Activated CD4-positive, alpha-beta T cell treated with anti-CD3 and anti-CD28 coated beads for 36 hours (primary cell): ENCODE measurements around the gene NXPE3. TPM values are rescaled to one million over a fixed set of nuclear protein-coding genes. Genes with fewer than 3 reads are reported as not detected.
A peak's percentile ranks its signal among the peaks of the same experiment; 100 is the strongest.

Source experiments
- ATAC-seq: fragments of 200-7000 bp; cut with Tn5 transposase; one replicate; pipeline ENCODE4 v1.10.0; 2021; ENCODE audit warnings: mild to moderate bottlenecking, moderate library complexity
- CTCF ChIA-PET: fragments of 350-600 bp; sonication (Branson Sonifier 250); formaldehyde crosslinking; loops from one replicate; lab custom pipeline; 2021; ENCODE audit warnings: antibody characterized with exemption; lab: Charles Lee
- POLR2A ChIA-PET: fragments of 350-600 bp; sonication (Branson Sonifier 250); formaldehyde crosslinking; loops from one replicate; lab custom pipeline; 2021; ENCODE audit warnings: antibody characterized with exemption, inconsistent platforms; lab: Charles Lee
- DNase-seq: peaks from one replicate; pipeline ENCODE4 v3.0.0-alpha.2; 2020
- H3K27ac Mint-ChIP-seq: one replicate; pipeline ENCODE4 v1.8.0; 2021; ENCODE audit warnings: mixed read lengths
- H3K27me3 Mint-ChIP-seq: one replicate; pipeline ENCODE4 v1.8.0; 2021; ENCODE audit warnings: mixed read lengths
- H3K36me3 Mint-ChIP-seq: one replicate; pipeline ENCODE4 v1.8.0; 2021; ENCODE audit warnings: low read depth, mixed read lengths
- H3K4me1 Mint-ChIP-seq: one replicate; pipeline ENCODE4 v1.8.0; 2021; ENCODE audit warnings: mixed read lengths
- H3K4me3 Mint-ChIP-seq: one replicate; pipeline ENCODE4 v1.8.0; 2021; ENCODE audit warnings: mild to moderate bottlenecking, moderate library complexity, mixed read lengths
- H3K9me3 Mint-ChIP-seq: one replicate; pipeline ENCODE4 v1.8.0; 2021; ENCODE audit warnings: low read depth, mixed read lengths
- intact Hi-C, 2 experiments: fragments of 100-400 bp; cut with DNase I in 1 of 2; cut with micrococcal nuclease in 1 of 2; formaldehyde crosslinking; loops; one replicate each; pipeline versions ENCODE4 v1.14.2 to v1.15.1; 2022 to 2024; cut with DNase I, micrococcal nuclease
- total RNA-seq, 2 experiments: library from RNA; stranded (reverse); gene quantifications; one replicate each; pipeline ENCODE4 v1.2.3, GENCODE V29; 2021

The NXPE3 gene
- total RNA-seq, 2 experiments from 2014 or later, result 12.8 to 18.5 TPM

- peaks cover 13% of the 10 kb centered on the region for H3K36me3 Mint-ChIP-seq
- POLR2A ChIA-PET, result no interaction called here
- intact Hi-C loops, result no loop called here
Observed at GRCh38 chr3:101842245-101842934, 63.4 kb downstream of the NXPE3 start.

DNA sequence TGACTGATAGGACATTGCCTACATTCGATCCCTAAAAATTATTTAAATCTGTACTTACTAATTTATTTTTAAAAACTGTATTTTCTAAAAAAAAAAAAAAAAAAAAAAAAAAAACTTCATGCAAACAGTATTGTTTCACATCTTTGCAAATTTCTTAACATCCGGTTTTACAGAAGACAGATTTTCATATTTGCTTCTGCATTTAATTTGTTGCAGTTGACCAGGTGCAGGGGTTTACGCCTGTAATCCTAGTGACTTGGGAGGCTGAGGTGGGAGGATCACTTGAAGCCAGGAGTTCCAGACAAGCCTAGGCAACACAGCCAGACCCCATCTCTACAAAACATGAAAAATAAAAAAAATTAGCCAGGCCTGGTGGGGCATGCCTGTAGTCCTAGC is 63.9 kb downstream of the NXPE3 start:
- peaks cover 7% of the 10 kb centered on the region for H3K9me3 Mint-ChIP-seq
- no peak overlapping the region for H3K4me3 Mint-ChIP-seq
- peaks cover 7% of the 10 kb centered on the region for H3K4me1 Mint-ChIP-seq
- ATAC-seq (no peak), DNase-seq (no peak)
- no peak overlapping the region for H3K27ac Mint-ChIP-seq
- intact Hi-C loops, result no loop called here
- no peaks in the 10 kb centered on the region for H3K27me3 Mint-ChIP-seq
- POLR2A ChIA-PET, result no interaction called here
- H3K36me3 Mint-ChIP-seq, result peaks cover 14% of the 10 kb centered on the region
- CTCF ChIA-PET, result interaction anchor here (1.1 kb wide), 1 partner anchor 35 kb away, joined by 3 read pairs; no protein-coding TSS in a partner anchor

More at GRCh38 chr3:101842245-101842934, 63.4 kb downstream of the NXPE3 start:
- CTCF ChIA-PET, result no interaction called here
- Mint-ChIP-seq H3K4me1 (peaks cover 6% of the 10 kb centered on the region), H3K27me3 (no peaks in the 10 kb centered on the region), H3K27ac (no peak overlapping the region), H3K9me3 (peaks cover 7% of the 10 kb centered on the region), H3K4me3 (no peak overlapping the region)
- DNase-seq, result no peak
- ATAC-seq, result no peak

DNA sequence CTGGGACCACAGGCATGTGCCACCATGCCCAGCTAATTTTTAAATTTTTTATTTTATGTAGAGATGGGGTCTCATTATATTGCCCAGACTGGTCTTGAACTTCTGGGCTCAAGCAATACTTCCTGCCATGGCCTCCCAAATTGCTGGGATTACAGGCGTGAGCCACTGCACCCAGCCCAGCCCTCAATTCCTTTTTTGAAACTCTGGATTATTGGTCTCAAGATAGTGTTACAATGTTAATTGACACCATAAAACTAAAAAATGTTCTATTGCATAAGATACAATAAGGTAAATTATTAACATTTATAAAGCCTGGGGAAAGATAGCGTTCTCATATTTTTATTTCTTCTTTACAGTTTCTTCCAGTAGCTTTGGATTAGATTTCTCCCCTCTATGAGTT is 66.4 kb downstream of the NXPE3 start:
- no peak overlapping the region for H3K27ac Mint-ChIP-seq
- ATAC-seq, result no peak
- H3K36me3 Mint-ChIP-seq, result peaks cover 19% of the 10 kb centered on the region
- intact Hi-C loops, result loop anchor here in 1 of 2 experiments (5.0 kb wide), 1 partner anchor 273 kb away; the partner anchor contains the start of gene PCNP
- H3K4me1 Mint-ChIP-seq, result peaks cover 12% of the 10 kb centered on the region
- peaks cover 7% of the 10 kb centered on the region for H3K9me3 Mint-ChIP-seq
- no peak overlapping the region for H3K4me3 Mint-ChIP-seq
- ChIA-PET POLR2A (no interaction called here), CTCF (interaction anchor here (0.9 to 2.0 kb wide), 2 partner anchors 16 to 384 kb away, joined by 3 to 6 read pairs; no protein-coding TSS in a partner anchor)
- H3K27me3 Mint-ChIP-seq, result no peaks in the 10 kb centered on the region
- DNase-seq, result no peak

- DNase-seq (no peak), ATAC-seq (no peak)
- Mint-ChIP-seq H3K27me3 (no peaks in the 10 kb centered on the region), H3K9me3 (peaks cover 7% of the 10 kb centered on the region), H3K27ac (no peak overlapping the region), H3K4me1 (peaks cover 21% of the 10 kb centered on the region), H3K36me3 (peaks cover 31% of the 10 kb centered on the region), H3K4me3 (no peak overlapping the region)
- ChIA-PET CTCF (interaction anchor here (2.0 kb wide), 1 partner anchor 17 kb away, joined by 6 read pairs; no protein-coding TSS in a partner anchor), POLR2A (no interaction called here)
- intact Hi-C loops, result loop anchor here in 1 of 2 experiments (5.0 kb wide), 1 partner anchor 274 kb away; the partner anchor contains the start of gene PCNP
Observed at GRCh38 chr3:101846709-101847108, 67.7 kb downstream of the NXPE3 start.

GRCh38 chr3:101847328-101847727 is 68.3 kb downstream of the NXPE3 start:
- ATAC-seq (no peak), DNase-seq (no peak)
- Mint-ChIP-seq H3K27me3 (no peaks in the 10 kb centered on the region), H3K4me1 (peaks cover 27% of the 10 kb centered on the region), H3K4me3 (no peak overlapping the region), H3K27ac (no peak overlapping the region), H3K9me3 (peaks cover 3% of the 10 kb centered on the region), H3K36me3 (peaks cover 33% of the 10 kb centered on the region)
- ChIA-PET POLR2A (interaction anchor here (0.6 kb wide), 1 partner anchor 102 kb away, joined by 5 read pairs; no protein-coding TSS in a partner anchor), CTCF (interaction anchor here (1.0 kb wide), 1 partner anchor 33 kb away, joined by 3 read pairs; no protein-coding TSS in a partner anchor)
- intact Hi-C loops, result loop anchor here in 1 of 2 experiments (5.0 kb wide), 1 partner anchor 275 kb away; the partner anchor contains the start of gene PCNP

GRCh38 chr3:101848326-101848725 is 69.3 kb downstream of the NXPE3 start:
- no peaks in the 10 kb centered on the region for H3K9me3 Mint-ChIP-seq
- H3K36me3 Mint-ChIP-seq, result peaks cover 41% of the 10 kb centered on the region
- POLR2A ChIA-PET, result interaction anchor here (2.2 to 2.9 kb wide), 2 partner anchors 20 to 69 kb away, joined by 6 to 61 read pairs; partner anchors contain the start of gene NXPE3
- DNase-seq (no peak), ATAC-seq (no peak)
- CTCF ChIA-PET, result interaction anchor here (0.6 to 1.6 kb wide), 6 partner anchors 13 to 366 kb away, joined by 3 to 8 read pairs (median 3); no protein-coding TSS in a partner anchor
- H3K4me1 Mint-ChIP-seq, result peaks cover 37% of the 10 kb centered on the region
- H3K27me3 Mint-ChIP-seq, result no peaks in the 10 kb centered on the region
- intact Hi-C loops, result loop anchor here in 1 of 2 experiments (2.0 to 5.0 kb wide), 2 partner anchors 162 to 276 kb away; partner anchors contain the start of genes PCNP and RPL24
- H3K4me3 Mint-ChIP-seq, result peak overlapping the region; percentile 98
- peak overlapping the region; percentile 83 for H3K27ac Mint-ChIP-seq

DNA sequence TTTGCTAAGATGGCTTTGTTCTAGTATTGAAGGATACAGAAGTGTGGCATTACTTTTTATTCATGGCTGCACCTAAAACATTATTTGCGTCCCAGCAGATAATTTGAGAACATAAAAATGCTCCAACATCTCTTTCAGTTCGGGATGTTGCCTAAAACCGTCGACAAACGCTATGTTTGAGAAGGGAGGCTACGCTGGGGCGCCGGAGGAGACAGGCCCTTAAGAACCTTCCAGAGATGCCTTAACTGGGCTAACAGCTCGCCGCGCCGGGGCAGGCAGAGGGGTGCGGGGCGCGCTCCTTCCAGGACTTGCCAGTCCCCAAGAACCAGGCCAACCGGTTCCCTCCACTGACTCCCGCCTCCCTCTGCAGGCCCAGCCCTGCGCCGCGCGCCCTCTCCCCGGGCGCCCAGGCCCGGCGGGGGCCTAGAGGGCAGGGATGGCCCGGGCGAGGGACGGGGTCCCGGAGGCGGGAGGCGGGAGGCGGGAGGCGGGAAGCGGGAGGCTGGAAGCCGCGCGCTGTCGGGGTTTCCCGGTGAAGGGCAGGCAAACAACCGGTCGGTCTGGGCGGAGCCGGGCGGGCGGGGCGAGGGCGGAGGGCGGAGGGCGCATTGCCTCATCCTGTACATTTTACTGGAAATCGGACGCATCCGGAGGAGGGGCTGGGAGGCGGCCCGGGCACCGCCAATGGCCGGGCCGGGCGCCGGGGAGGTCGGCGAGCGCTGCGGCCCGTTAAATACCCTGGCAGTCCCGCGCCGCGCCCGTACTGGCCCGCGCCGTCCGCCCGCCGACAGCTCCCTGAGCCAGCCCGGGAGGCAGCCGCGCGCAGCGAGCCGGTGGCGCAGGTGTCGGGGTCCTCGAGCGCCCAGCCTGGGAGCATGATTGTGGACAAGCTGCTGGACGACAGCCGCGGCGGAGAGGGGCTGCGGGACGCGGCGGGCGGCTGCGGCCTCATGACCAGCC is 70.0 kb downstream of the NXPE3 start, which contains the start of gene NFKBIZ:
Gene NFKBIZ (plus strand): TSS at position 761 of the 960 bp plus-strand sequence. CDS start 115 bp downstream, at position 876.
- H3K4me3 Mint-ChIP-seq, result peak within 1 kb of the TSS; percentile 98
- H3K27ac Mint-ChIP-seq, result peak within 1 kb of the TSS; percentile 100
- peaks cover 44% of the 10 kb centered on the region for H3K4me1 Mint-ChIP-seq
- DNase-seq (peak; percentile 96), ATAC-seq (peak; percentile 70)
- no peaks in the 10 kb centered on the region for H3K9me3 Mint-ChIP-seq
- peaks cover 48% of the 10 kb centered on the region for H3K36me3 Mint-ChIP-seq
- intact Hi-C loops, result loop anchor here (1.0 to 5.0 kb wide), 7 partner anchors 22 to 277 kb away; partner anchors contain the start of genes NXPE3 (in 2 of the 2), CEP97 (in 1 of the 2), PCNP (in 1 of the 2) and RPL24 (in 1 of the 2)
- no peaks in the 10 kb centered on the region for H3K27me3 Mint-ChIP-seq
- CTCF ChIA-PET, result interaction anchor here (0.6 to 1.6 kb wide), 9 partner anchors 13 to 365 kb away, joined by 3 to 8 read pairs (median 4); no protein-coding TSS in a partner anchor
- POLR2A ChIA-PET, result interaction anchor here (0.6 to 2.9 kb wide), 14 partner anchors 12 to 236 kb away, joined by 3 to 61 read pairs (median 4); partner anchors contain the start of genes CEP97, NXPE3 and RPL24

GRCh38 chr3:101849714-101850245 is 70.8 kb downstream of the NXPE3 start:
- intact Hi-C loops, result loop anchor here (1.0 to 10.0 kb wide), 17 partner anchors 22 to 375 kb away; partner anchors contain the start of genes NXPE3 (in 2 of the 2), RPL24 (in 2 of the 2), CEP97 (in 1 of the 2) and PCNP (in 1 of the 2)
- peak overlapping the region; percentile 98 for H3K4me3 Mint-ChIP-seq
- CTCF ChIA-PET, result interaction anchor here (0.6 to 1.6 kb wide), 5 partner anchors 20 to 86 kb away, joined by 4 to 8 read pairs (median 5); no protein-coding TSS in a partner anchor
- ATAC-seq, result peak; percentile 25
- H3K27ac Mint-ChIP-seq, result peak overlapping the region; percentile 100
- peak; percentile 78 for DNase-seq
- POLR2A ChIA-PET, result interaction anchor here (0.8 to 2.9 kb wide), 11 partner anchors 12 to 235 kb away, joined by 3 to 61 read pairs (median 5); partner anchors contain the start of genes CEP97, NXPE3 and RPL24
- H3K27me3 Mint-ChIP-seq, result no peaks in the 10 kb centered on the region
- H3K4me1 Mint-ChIP-seq, result peaks cover 51% of the 10 kb centered on the region
- no peaks in the 10 kb centered on the region for H3K9me3 Mint-ChIP-seq
- H3K36me3 Mint-ChIP-seq, result peaks cover 55% of the 10 kb centered on the region

DNA sequence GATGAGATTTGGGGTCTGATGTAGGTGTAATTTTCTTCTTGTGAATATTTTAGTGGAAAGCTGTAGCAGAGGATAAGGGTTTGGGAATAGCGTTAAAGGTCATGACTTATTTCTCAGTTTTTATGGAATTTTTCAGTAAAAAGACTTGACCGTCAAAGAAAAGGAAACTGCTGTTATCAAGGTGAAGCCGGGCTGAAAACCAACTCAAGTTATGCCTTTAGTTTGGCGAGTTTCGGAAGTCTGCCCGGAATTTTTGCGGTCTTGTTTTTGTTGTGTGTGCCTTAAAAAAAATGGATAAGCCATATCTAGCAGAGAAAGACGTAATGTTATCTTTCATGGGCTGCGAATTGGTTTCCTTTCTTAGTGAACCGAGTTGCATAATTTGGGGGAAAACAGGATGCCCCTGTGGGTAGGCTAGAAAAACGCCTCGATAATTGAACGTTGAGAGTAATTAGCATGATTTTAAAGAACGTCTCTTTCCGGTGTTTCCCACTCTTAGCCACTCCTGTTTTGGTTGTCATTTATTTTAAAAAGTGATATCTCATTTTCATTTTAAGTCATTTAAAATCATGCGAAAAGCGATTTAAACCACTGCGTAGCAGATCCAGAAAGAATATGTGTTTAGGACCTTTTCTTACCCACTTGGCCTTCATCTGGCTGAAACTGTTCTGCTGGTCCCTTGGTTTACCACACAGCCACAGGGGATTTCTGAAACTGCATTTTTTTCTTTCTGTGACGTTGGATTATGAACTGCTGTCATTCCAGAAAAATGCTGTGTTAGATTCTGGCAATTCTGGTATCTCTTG is 71.4 kb downstream of the NXPE3 start:
- peak; percentile 77 for DNase-seq
- peaks cover 56% of the 10 kb centered on the region for H3K4me1 Mint-ChIP-seq
- CTCF ChIA-PET, result interaction anchor here (0.7 to 1.7 kb wide), 10 partner anchors 11 to 379 kb away, joined by 3 to 9 read pairs (median 4); no protein-coding TSS in a partner anchor
- H3K4me3 Mint-ChIP-seq, result peak overlapping the region; percentile 98
- peak overlapping the region; percentile 100 for H3K27ac Mint-ChIP-seq
- no peaks in the 10 kb centered on the region for H3K27me3 Mint-ChIP-seq
- H3K9me3 Mint-ChIP-seq, result no peaks in the 10 kb centered on the region
- H3K36me3 Mint-ChIP-seq, result peaks cover 62% of the 10 kb centered on the region
- intact Hi-C loops, result loop anchor here (1.0 to 10.0 kb wide), 13 partner anchors 11 to 374 kb away; partner anchors contain the start of genes RPL24 (in 1 of the 2), SENP7 (in 1 of the 2) and ZBTB11 (in 1 of the 2)
- POLR2A ChIA-PET, result interaction anchor here (0.8 to 2.9 kb wide), 10 partner anchors 11 to 242 kb away, joined by 3 to 61 read pairs (median 4); partner anchors contain the start of gene NXPE3
- ATAC-seq, result peak; percentile 46
